ENCODE data around the gene FAM234B. TPM values are rescaled to one million over a fixed set of nuclear protein-coding genes. Genes with fewer than 3 reads are reported as not detected.
"Not testable (repeated sequence)": the region's sequence is repeated elsewhere in the genome, so short reads cannot be mapped to it uniquely, and the experiment has no call there.

FAM234B gene
- total RNA-seq, 4 donors from 2014 or later, result 6.3 to 14.2 (median 7.5) TPM

DNA sequence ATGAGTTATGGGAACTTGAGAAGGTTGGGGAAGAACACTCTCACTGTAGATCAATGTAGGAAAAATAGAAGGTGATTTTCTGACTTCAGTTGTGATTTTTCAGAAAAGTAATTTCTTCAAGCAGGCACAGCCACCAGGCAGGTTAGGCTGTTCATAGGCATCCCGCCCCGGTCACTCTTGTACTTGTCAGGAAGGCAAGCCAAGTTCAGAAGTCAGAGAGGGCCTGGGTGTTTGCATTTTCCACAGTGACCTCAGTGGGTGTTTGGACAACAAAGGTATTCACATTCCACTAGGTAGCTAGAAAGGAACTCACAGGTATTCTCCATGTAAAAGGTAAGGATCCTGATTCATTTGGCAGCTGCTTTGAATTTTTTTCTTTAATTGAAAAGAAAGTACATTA is 3.0 kb upstream of the FAM234B start:
- no peak for TF ChIP-seq CTCF (IDR thresholded peaks at IDR 0.05)
- DNase-seq (ENCODE audit: low spot score), result no peak
- ATAC-seq (ENCODE audit: low FRiP score), result no peak

DNA sequence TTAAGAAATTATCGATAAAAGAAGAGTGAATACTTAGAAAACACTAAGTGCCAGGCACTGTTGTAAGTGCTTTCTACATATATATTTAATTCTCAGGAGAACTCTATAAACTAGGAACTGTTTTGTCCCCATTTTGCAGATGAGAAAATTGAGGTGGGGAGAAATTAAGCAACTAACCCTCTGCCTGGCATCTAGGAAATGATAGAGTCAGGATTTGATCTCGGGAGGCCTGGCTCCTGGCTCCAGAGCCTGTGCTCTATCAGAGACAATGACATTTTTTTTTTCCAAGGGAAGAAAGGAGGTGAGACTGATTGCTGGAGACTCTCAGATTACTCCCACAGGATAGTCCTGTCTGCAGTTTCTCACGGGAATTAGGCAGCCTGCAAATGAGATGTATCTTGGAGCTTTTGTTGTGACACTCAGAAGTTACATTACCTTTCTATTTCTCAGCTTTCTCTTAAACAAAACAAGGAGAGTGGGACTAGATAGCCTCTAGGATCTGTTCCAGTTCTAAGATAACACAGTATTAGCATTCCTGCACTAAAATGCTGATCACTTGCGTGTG is 1.4 kb upstream of the FAM234B start:
- TF ChIP-seq CTCF (IDR thresholded peaks at IDR 0.05), result no peak
- DNase-seq (ENCODE audit: low spot score) (no peak), ATAC-seq (ENCODE audit: low FRiP score) (no peak)

DNA sequence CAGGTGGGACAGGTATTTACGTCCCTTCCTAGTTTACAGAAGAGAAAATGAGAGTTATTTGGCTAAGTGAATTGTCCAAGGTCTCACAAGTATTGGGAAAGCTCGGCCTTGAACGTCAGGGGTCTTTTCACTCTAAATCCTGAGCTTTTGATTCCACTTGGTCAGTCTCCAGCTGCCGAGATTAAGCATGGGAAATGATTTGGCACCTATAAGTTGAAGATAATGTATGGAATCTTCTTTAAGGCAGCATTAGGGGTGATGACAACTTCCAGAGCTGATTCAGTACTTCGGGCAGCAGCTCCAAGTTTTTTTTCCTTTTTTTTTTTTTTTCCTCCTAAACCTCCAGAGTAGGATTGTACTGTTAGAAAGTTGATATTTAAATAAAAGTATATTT is 722 bp downstream of the FAM234B start:
- TF ChIP-seq CTCF (IDR thresholded peaks at IDR 0.05), result no peak
- no peak for ATAC-seq (ENCODE audit: low FRiP score)
- no peak for DNase-seq (ENCODE audit: low spot score)

GRCh38 chr12:13045816-13046215 is 1.6 kb downstream of the FAM234B start:
- DNase-seq (ENCODE audit: low spot score) (no peak), ATAC-seq (ENCODE audit: low FRiP score) (no peak)
- no peak for TF ChIP-seq CTCF (IDR thresholded peaks at IDR 0.05)

DNA sequence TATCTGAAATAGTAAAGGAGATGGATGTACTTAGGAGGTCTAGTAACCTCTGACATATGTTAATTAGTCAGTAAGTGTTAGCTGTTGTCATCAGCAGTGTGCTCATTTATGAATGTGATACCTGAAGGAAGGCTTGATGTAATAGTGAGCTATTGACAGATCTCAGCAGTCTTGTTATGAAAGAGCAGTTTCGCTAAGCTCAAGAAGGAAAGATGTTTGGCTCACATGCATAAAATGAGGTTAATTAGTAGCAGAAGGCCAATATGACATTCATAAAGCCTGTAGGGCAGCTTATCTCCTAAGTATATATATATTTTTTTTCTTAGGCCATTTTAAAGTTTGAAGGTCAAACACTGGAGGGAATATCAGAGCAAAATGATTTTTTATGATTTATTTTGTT is 2.8 kb downstream of the FAM234B start:
- ATAC-seq (ENCODE audit: low FRiP score) (no peak), DNase-seq (ENCODE audit: low spot score) (no peak)
- no peak for TF ChIP-seq CTCF (IDR thresholded peaks at IDR 0.05)

DNA sequence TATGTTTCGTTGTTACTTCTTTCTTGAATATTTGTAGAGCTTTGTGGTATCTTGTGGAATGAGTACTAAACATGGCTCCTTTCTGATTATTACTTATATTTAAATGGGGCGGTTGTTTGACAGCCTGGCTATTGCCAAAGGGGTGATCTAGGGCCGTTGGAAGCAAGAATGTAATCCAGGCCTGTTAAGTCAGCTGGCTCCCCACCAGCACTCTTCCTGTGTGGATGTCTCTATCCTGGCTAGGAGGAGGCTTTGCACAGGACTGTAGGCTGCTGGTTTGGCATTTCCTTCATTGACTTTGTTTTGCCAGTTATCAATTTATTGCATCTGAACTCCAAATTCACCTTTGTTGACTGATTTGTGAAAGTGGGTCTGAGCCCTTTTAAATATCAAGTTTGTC is 5.6 kb downstream of the FAM234B start:
- no peak for ATAC-seq (ENCODE audit: low FRiP score)
- TF ChIP-seq CTCF (IDR thresholded peaks at IDR 0.05), result no peak
- DNase-seq (ENCODE audit: low spot score), result no peak

DNA sequence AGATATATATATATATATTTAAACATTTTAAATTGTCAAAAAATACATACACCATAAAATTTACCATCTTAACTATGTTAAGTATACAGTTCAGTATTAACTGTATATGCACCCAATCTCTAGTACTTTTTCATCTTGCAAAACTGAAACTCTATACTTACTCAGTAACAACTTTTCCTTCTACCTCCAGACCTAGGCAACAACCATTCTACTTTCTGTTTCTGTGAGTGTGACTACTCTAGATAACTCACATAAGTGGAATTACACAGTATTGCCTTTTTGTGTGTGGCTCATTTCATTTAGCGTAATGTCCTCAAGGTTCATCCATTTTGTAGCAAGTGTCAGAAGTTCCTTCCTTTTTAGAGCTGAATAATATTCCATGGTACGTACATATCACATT is 8.2 kb downstream of the FAM234B start:
- no peak for DNase-seq (ENCODE audit: low spot score)
- no peak for TF ChIP-seq CTCF (IDR thresholded peaks at IDR 0.05)

DNA sequence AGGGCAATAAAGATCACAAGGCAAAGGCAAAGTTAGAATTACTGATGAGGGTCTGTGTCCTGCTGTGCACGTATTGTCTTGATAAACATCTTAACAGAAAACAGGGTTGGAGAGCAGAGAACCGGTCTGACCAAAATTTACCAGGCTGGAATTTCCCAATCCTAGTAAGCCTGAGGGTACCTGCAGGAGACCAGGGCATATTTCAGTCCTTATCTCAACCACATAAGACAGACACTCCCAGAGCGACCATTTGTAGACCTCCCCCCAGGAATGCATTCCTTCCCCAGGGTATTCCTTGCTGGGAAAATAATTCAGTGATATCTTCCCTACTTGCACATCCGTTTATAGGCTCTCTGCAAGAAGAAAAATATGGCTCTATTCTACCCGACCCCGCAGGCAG is 9.4 kb downstream of the FAM234B start:
- DNase-seq (ENCODE audit: low spot score), result not testable (repeated sequence)

More for the DNA sequence above, 8.2 kb downstream of the FAM234B start:
- no peak for ATAC-seq (ENCODE audit: low FRiP score)

More for the DNA sequence above, 9.4 kb downstream of the FAM234B start:
- not testable (repeated sequence) for ATAC-seq (ENCODE audit: low FRiP score)

All from omental fat pad (tissue), 4 donors.